C4-2B (cell line): Measurements from ENCODE around the gene TMSB4X.

Experiments
- H3K27ac ChIP-seq: fragments of 450-650 bp; 2 replicates; pipeline ENCODE4 v1.5.1; 2017
- CTCF ChIP-seq: fragments of 450-650 bp; conservative IDR thresholded peaks from 2 replicates; pipeline ENCODE4 v1.5.1; 2017; ENCODE audit warnings: mild to moderate bottlenecking
- ZFX ChIP-seq: fragments of 450-650 bp; IDR thresholded peaks from 2 replicates; pipeline ENCODE4 v1.6.1; 2017

TMSB4X gene

GRCh38 chrX:12965131-12965940 lies 9.6 kb upstream of the TMSB4X start:
- H3K27ac ChIP-seq: no peak overlapping the region
- TF ChIP-seq CTCF: no peak
- TF ChIP-seq ZFX: no peak

GRCh38 chrX:12966151-12966550 lies 8.8 kb upstream of the TMSB4X start:
- TF ChIP-seq CTCF: no peak
- TF ChIP-seq ZFX: no peak
- no peak overlapping the region for H3K27ac ChIP-seq

- H3K27ac ChIP-seq: no peak overlapping the region
- TF ChIP-seq CTCF (no peak), ZFX (no peak)
These were observed 7.0 kb upstream of the TMSB4X start for GRCh38 chrX:12967711-12968465.

- no peak for TF ChIP-seq ZFX
- no peak for TF ChIP-seq CTCF
- H3K27ac ChIP-seq: no peak overlapping the region
These were observed 4.2 kb upstream of the TMSB4X start for GRCh38 chrX:12970691-12971202.

GRCh38 chrX:12971282-12972003 lies 3.5 kb upstream of the TMSB4X start:
- no peak overlapping the region for H3K27ac ChIP-seq

GRCh38 chrX:12972243-12972642 lies 2.7 kb upstream of the TMSB4X start:
- TF ChIP-seq CTCF (no peak), ZFX (no peak)
- H3K27ac ChIP-seq: no peak overlapping the region

More at GRCh38 chrX:12971282-12972003, 3.5 kb upstream of the TMSB4X start:
- no peak for TF ChIP-seq ZFX
- TF ChIP-seq CTCF: no peak
